HG03558 (cell line): ENCODE measurements around the gene PIK3CG.
"Not testable (repeated sequence)": the region's sequence is repeated elsewhere in the genome, so short reads cannot be mapped to it uniquely, and the experiment has no call there.

Experiments
- ATAC-seq: cut with Tn5 transposase; IDR thresholded peaks from one replicate; pipeline ENCODE4 v1.9.1; 2021; ENCODE audit warnings: moderate number of reproducible peaks; ENCODE audit not compliant: unreplicated experiment; ENCODE audit errors: extremely low read depth

The PIK3CG gene

DNA sequence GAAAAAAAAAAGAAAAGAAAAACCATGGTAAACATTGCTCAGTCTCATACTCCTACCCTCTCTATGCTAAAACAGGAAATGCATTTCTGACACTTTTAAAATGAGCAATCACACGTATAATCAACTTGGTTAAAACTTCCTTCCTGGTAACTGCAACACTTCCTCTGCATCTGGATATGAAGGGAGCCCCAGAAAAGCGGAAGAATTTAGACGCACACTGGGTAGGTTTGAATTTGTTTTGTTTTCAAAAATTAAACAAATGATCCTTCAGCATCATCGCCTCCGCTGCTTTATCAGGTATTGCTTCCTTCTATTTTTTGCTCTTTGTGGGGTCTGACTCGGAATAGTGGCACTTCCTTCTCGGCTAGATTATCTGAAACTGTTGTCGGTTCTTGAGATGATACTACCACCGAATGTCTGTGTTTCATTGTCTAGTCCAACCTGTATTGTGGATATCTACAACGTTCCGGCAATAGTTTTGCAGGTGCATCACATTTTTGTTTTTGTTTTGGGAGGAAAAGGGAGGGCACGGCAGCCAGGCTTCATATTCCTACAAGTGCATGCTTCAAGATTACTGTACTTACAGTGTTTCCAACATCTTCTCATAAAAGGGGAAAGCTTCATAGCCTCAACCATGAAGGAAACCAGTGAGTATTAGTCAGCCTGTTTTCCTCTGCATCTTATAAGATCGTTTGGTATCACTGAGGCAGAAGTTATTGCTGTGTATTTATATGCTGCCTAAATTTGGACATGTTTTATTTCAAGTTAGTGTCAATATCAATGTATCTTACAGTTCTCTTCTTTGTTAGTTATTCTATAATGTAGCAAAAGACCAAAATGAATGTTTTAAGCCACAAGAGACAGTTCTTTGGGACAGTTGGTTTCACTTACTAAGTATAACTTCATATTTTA, at the start of gene PIK3CG:
PIK3CG (plus strand) TSS at position 153 of the 912 bp plus-strand sequence. CDS start 2,280 bp downstream, outside the sequence.
- ATAC-seq = peak; percentile 61

DNA sequence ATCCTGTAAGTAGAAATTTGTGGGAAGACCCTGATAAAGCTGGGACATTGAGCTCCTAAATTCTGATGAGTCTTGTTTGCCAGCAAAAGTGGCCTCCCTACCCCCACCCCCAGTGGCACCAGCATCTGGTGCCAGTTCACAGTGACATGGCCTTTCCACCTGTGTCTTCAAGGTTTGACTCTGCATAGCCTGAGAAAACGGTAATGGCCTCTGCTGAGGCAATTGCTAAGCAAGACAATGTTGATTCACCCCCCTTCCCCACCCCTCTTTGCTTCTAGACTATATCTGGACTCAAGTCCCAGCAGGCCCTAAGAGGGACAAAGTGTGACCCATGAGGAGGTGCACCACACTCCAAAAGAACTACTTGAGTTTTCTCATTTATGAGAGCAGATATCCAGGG, 48.0 kb upstream of the PIK3CG start:
- ATAC-seq = no peak

DNA sequence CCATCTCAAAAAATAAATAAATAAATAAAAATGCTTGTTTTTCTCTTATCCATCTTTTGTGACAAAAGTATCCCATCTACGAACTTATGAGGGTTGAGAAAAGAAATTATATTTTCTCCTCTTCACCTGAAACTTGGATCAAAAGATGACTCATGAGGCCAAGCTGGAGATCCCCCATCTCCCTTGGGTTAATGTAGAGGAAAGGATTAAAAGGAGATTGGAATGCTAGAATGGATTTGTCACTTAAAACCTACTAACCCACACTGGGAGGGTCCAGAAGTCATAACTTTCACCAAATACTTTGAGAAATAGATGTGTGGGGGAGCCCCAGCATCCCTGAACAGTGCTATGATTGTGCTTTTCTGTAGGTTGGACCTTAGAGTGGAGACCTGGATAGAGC, 46.3 kb upstream of the PIK3CG start:
- ATAC-seq = no peak

DNA sequence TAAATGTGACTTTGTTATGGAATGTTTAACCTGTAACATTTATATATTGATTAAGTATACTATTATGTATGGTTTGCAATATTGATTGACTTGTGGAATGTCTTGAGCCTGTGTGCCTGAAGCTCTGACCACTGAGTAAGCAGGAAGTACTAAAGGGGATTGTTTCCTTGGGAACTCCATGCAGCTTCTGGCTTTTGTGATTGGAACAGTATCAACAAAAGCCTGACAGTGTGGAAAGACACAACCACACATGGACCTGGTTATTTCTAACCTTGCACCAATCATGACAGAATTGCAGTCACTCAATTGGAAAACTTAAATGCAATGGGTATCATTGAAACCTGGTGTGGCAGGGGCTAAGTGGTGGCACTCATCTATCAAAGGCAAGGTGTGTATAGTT, 45.5 kb upstream of the PIK3CG start:
- ATAC-seq = no peak

DNA sequence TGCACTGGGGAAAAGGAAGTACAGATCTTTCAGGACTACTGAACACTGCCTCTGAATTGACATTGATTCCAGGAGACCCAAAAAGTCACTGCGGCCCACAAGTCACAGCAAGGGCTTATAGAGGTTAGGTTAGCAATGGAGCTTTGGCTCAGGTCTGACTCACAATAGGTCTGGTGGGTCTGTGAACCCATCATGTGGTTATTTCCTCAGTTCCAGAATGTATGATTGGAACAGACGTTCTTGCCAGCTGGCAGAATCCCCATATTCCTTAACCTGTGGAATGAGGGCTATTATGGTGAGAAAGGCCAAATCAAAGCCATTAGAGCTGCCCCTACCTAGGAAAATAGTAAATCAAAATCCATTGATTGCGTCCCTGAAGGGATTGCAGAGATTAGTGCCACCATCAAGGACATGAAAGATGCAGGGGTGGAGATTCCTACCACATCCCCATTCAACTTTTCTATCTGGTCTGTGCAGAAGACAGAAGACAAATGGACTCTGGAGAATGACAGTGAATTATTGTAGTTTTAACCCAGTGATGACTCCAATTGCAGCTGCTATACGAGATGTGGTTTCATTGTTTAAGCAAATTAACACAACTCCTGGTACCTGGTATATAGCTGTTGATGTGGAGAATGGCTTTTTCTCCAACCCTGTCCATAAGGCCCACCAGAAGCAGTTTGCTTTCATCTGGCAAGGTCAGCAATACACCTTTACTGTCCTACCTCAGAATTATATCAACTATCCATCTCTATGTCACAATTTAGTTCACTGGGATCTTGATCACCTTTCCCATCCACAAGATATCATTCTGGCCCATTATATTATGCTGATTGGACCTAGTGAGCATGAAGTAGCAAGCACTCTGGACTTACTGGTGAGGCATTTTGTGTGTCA, 44.5 kb upstream of the PIK3CG start:
- no peak for ATAC-seq

DNA sequence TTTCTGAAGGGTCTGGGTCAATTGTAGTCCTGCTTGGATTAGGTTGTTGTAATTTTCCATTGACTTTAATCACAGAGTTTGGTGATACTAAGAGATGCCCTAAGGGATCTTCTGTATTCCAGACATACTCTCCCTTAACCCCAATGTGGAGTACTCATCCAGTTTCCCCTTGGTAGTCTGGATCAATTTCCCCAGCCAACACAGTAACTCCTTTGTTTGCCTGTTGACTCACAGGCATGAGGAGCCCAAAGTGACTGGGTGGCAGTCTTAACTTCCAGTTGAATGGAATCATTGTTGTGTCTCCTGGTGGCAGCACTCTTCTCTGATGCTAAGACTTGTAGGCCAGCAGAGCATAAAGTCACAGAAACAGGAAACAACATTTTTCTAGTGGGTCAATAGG, 41.5 kb upstream of the PIK3CG start:
- ATAC-seq = no peak

DNA sequence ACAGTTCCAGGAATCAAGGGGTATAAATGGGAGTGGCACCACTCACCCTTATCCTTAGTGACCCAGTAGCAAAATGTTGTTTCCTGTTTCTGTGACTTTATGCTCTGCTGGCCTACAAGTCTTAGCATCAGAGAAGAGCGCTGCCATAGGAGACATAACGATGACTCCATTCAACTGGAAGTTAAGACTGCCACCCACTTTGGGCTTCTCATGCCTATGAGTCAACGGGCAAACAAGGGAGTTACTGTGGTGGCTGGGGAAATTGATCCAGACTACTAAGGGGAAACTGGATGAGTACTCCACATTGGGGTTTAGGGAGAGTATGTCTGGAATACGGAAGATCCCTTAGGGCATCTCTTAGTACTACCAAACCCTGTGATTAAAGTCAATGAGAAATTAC, 40.6 kb upstream of the PIK3CG start:
- no peak for ATAC-seq

DNA sequence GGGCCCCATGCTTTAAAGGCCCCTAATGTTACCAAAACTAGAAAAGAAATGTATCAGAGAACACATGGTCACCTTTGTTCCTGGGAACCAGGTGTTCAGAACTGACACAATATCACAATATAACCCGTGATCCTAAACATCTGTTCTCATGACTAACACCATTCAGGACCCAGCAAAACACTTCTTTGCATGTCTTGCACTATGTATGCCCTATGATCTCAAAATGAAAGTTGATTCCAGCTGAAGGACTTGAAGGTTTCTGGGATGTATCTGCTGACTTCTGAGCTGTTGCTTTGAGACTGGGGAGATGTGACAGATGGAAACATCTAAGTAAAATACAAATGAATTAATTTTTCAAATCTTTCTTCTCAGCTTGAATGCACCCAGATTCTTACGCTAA, 37.5 kb upstream of the PIK3CG start:
- ATAC-seq = no peak

DNA sequence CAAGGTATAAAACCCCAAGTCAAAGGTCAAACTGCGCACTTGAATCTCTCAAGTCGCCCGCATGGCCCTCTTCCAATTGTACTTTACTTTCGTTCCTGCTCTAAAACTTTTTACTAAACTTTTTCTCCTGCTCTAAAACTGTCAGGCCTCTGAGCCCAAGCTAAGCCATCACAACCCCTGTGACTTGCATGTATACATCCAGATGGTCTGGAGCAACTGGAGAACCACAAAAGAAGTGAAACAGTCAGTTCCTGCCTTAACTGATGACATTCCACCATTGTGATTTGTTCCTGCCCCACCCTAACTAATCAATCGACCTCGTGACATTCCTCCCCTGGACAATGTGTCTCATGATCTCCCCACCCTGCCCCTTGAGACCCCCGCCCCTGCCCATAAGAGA, 35.6 kb upstream of the PIK3CG start:
- ATAC-seq = no peak

DNA sequence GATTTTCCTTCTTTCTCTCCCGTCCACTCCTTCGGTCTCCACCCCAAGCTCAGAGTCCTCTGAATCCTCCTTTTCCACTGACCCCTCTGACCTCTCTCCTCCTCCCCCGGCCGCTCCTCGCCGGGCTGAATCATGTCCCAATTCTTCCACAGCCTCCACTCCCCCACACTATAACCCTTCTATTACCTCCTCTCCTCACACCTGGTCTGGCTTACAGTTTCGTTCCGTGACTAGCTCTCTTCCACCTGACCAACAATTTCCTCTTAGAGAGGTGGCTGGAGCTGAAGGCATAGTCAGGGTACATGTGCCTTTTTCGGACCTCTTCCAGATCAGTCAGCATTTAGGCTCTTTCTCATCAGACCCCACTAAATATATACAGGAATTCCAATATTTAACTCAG, 34.2 kb upstream of the PIK3CG start:
- not testable (repeated sequence) for ATAC-seq

DNA sequence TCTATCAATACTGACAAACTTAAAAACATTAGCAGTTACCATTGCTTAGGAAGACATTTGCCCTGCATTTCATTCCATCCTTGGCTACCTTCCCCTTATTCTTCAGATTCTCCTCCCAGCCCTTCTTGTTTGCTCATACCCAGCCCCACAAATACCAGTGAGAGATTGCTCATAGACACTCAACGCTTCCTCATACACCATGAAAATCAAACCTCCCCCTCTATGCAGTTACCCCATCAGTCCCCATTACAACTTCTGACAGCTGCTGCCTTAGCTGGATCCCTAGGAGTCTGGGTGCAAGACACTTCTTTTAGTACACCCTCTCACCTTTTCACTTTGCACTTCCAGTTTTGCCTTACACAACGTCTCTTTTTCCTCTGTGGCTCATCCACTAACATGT, 28.3 kb upstream of the PIK3CG start:
- no peak for ATAC-seq

DNA sequence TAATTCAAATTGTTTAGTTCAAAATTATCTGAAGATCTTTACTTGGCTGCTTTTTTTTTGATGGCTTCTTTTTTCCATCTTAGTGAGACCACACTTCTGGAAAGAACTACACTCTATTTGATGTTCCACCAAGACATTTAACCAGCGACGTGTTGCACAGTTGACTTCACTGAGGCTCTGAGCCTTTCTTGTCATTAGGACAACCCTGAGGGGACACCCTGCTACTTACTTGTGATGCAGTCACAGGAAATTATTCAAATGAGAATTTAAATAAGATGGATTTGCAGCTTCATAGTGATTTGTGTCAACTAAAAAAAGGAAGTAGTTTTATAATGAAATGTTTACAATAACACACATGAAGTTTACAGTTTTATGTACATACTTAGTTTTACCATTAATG, 25.6 kb upstream of the PIK3CG start:
- ATAC-seq = no peak

DNA sequence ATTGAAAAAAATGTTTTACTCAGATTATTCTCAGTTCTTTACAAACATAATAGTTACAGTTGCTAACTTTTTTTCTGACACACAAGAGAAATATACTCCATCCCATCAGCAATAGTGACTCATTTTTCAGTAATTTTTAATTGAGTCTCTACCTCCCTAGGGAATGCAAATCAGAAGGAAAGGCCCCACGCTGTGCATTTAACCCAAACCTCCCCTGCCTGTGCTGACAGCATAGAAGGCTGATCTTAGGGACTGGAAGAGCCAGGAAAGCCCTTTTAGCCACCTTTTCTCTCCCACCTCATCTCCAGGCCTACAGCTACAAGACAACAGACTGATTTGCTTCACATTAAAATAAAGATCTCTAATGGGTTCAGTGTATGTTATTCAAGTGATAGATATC, 24.7 kb upstream of the PIK3CG start:
- ATAC-seq = no peak

DNA sequence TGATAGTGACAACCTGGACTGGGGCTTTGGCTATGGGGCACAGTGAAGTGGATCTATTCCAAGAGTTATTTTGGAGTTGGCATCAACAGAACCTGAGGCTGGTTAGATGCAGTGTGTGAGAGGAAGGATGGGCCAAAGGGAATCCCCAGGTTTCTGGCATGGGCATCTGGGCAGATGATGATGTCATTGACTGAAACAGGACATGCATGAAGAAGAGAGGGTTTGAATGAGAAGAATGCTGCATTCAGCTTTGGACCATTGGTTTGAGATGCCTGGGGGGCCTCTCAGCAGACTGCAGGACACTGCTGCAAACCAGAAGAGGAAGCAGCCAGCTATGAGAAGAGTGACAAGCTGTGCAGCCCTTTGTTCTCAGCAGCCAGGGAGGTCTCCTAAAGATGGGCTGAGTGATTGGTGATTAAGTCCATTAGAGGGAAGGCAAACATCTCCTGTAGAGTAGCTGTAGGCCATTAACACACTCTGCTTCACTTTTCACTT, 23.1 kb upstream of the PIK3CG start:
- no peak for ATAC-seq

DNA sequence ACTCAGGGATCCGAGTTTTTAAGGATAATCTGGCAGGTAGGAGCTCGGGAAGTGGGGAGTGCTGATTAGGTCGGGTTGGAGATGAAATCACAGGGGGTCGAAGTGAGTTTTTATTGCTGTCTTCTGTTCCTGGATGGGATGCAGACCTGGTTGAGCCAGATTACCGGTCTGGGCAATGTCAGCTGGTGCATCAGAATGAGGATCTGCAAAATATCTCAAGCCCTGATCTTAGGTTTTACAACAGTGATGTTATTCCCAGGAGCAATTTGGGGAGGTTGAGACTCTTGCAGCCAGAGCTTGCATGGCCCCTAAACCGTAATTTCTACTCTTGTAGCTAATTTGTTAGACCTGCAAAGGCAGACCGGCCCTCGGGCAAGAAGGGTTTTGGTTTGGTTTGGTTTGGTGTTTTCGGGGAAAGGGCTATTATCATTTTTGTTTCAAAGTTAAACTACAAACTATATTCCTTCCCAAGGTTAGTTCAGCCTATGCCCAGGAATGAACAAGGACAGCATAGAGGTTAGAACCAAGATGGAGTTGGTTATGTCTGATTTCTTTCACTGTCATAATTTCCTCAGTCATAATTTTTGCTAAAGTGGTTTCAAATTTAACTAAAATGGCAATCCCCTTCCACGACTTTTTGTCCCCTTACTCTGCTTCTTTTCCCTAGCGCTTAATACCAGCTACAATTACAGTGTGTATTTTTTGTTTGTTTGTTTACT, 20.6 kb upstream of the PIK3CG start:
- ATAC-seq = no peak

DNA sequence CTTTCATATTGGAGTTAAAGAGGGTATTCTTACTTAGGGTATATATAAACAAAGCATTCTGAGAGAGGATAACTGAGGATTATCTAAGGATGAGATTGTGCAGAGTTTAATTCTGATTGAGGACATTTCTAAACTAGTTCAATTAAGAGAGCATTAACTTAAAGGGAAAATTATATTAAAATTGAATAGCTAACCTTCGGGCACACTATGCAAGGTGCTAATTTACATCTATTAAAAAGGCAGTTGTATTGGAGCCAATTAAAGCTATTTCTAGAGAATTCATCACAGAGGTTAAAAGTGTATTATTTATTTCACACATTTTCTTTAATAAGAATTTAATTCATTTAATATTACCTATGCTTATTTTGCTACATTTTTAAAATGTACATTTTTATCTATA, 17.0 kb upstream of the PIK3CG start:
- no peak for ATAC-seq

DNA sequence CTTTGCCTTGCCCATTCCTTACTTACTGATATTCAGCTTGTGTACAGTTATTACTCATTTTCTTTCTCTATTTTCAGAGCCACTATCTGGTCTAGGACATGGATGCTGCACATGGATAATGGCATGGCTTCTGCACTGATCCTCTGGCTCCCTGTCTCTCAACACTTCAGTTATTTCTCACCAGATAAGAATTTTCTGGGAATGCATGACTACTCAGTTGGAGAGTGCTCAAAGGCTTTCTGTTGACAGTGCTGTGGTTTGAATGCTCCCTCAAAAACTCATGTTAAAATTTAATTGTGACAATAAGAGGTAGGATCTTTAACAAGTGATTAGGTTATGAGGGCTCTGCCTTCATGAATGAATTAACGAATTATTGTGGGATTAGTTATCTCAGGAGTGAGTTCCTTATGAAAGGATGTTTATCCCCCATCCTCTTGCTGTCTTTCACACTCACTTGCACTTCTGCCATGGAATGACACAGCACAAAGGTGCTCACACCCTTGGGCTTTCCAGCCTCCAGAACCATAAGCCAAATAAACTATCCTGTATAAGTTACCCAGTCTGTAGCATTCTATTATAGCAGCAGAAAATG, 16.1 kb upstream of the PIK3CG start:
- no peak for ATAC-seq

DNA sequence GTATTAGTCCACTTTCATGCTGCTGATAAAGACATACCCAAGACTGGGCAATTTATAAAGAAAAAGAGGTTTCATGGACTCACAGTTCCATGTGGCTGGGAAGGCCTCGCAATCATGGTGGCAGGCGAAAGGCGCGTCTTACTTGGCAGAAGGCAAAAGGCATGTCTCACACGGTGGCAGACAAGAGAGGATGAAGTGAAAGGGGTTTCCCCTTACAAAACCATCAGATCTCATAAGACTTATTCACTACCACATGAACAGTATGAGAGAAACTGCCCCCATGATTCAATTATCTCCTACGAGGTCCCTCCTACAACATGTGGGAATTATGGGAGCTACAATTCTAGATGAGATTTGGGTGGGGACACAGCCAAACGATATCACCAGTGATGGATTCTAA, 13.4 kb upstream of the PIK3CG start:
- ATAC-seq = not testable (repeated sequence)

DNA sequence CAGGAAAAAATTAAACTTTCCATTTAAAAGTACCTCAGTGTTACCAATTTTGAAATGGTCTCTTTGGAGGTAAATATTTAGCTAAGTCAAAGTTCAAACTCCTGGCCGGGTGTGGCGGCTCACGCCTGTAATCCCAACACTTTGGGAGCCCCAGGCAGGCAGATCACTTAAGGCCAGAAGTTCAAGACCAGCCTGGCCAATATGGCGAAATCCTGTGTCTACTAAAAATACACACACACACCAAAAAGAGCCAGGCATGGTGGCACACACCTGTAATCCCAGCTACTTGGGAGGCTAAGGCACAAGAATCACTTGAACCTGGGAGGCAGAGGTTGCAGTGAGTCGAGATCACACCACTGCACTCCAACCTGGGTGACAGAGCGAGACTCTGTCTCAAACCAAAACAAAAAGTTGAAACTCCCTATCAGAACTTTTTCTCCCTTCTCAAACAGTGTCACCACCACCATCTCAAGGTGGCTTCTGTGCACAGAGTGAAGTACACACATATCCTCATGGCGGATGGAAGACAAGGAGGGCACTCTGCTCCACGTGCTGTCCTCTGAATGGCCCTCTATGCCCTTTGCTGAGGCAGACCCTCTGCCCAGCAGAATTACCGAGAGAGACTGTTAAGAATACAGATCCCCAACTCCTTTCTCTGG, 11.7 kb upstream of the PIK3CG start:
- ATAC-seq = no peak
